Caco-2 (cell line): ENCODE data around the gene XIRP1. TPM values are rescaled to one million over a fixed set of nuclear protein-coding genes. Genes with fewer than 3 reads are reported as not detected.

Experiments
- BruUV-seq: library from RNA; stranded (reverse); fragments of 400-500 nt; replicated peaks from 2 replicates; lab custom pipeline; 2021; lab: Mats Ljungman, UMichigan
- CTCF ChIA-PET: fragments of 300-600 bp; sonication (Branson Sonifier 250); formaldehyde crosslinking; loops from one replicate; lab custom pipeline; 2022; ENCODE audit warnings: antibody characterized with exemption; lab: Charles Lee
- POLR2A ChIA-PET: fragments of 300-600 bp; sonication (Branson Sonifier 250); formaldehyde crosslinking; loops from one replicate; lab custom pipeline; 2022; ENCODE audit warnings: antibody characterized with exemption; lab: Charles Lee
- DNase-seq, 2 experiments: peaks; one replicate each; pipeline versions ENCODE4 v3.0.0 to v3.0.0-alpha.2; 2020 to 2022
- H3K27me3 ChIP-seq: replicated peaks from 2 replicates; pipeline ENCODE4 v1.6.0; 2011; ENCODE audit warnings: low read length; ENCODE audit not compliant: control insufficient read depth, insufficient read depth
- H3K36me3 ChIP-seq: 2 replicates; pipeline ENCODE4 v1.5.1; 2011; ENCODE audit warnings: low read length; ENCODE audit not compliant: control insufficient read depth, insufficient read depth
- H3K4me1 ChIP-seq: fragments of 250-450 bp; sonication (Bioruptor Pico); 2 replicates; pipeline ENCODE4 v1.5.1; 2020; ENCODE audit warnings: mild to moderate bottlenecking
- H3K4me3 ChIP-seq: 2 replicates; pipeline ENCODE4 v1.5.1; 2011; ENCODE audit warnings: low read depth, mild to moderate bottlenecking, control low read depth, low read length
- H3K9me3 ChIP-seq: fragments of 250-450 bp; sonication (Bioruptor Pico); 2 replicates; pipeline ENCODE4 v1.5.1; 2020; ENCODE audit warnings: mild to moderate bottlenecking, moderate library complexity
- H3K27ac Mint-ChIP-seq: one replicate; pipeline ENCODE4 v1.8.0; 2022; ENCODE audit warnings: mixed read lengths; ENCODE audit not compliant: unreplicated experiment
- H3K27me3 Mint-ChIP-seq: one replicate; pipeline ENCODE4 v1.8.0; 2022; ENCODE audit warnings: mixed read lengths; ENCODE audit not compliant: insufficient read depth, unreplicated experiment
- H3K36me3 Mint-ChIP-seq: one replicate; pipeline ENCODE4 v1.8.0; 2022; ENCODE audit warnings: mild to moderate bottlenecking, mixed read lengths; ENCODE audit not compliant: insufficient read depth, unreplicated experiment
- H3K4me1 Mint-ChIP-seq: one replicate; pipeline ENCODE4 v1.8.0; 2022; ENCODE audit warnings: low read depth, mixed read lengths; ENCODE audit not compliant: unreplicated experiment
- H3K4me3 Mint-ChIP-seq: one replicate; pipeline ENCODE4 v1.8.0; 2022; ENCODE audit warnings: mild to moderate bottlenecking, moderate library complexity, mixed read lengths; ENCODE audit not compliant: unreplicated experiment
- H3K9me3 Mint-ChIP-seq: one replicate; pipeline ENCODE4 v1.8.0; 2022; ENCODE audit warnings: mixed read lengths; ENCODE audit not compliant: unreplicated experiment
- CTCF ChIP-seq, 2 experiments: fragments of 200-600 bp in 1 of 2; IDR thresholded peaks; 1 replicate in 1 of 2; 2 replicates in 1 of 2; pipeline versions ENCODE4 v1.5.1 to v1.8.0; 2011 to 2022; ENCODE audit warnings: antibody characterized with exemption in 1 of 2, control low read depth in 1 of 2, inconsistent platforms in 1 of 2, low read depth in 1 of 2, low read length in 1 of 2, mild to moderate bottlenecking in 1 of 2, moderate library complexity in 1 of 2; ENCODE audit not compliant: insufficient read depth in 1 of 2, severe bottlenecking in 1 of 2, unreplicated experiment in 1 of 2
- intact Hi-C: fragments of 100-400 bp; cut with micrococcal nuclease; formaldehyde crosslinking; loops from one replicate; pipeline ENCODE4 v1.10.0; 2022; ENCODE audit not compliant: unreplicated experiment
- total RNA-seq: library from RNA; stranded (reverse); gene quantifications from 2 replicates; pipeline ENCODE4 v1.2.3, GENCODE V29; 2022

The XIRP1 gene
- total RNA-seq, 1 experiment from 2014 or later = not detected

- peaks cover 10% of the 10 kb centered on the region for H3K36me3 Mint-ChIP-seq
- Histone ChIP-seq H3K27me3 (no peaks in the 10 kb centered on the region), H3K4me1 (peaks cover 13% of the 10 kb centered on the region), H3K9me3 (no peaks in the 10 kb centered on the region), H3K4me3 (no peak overlapping the region), H3K36me3 (no peaks in the 10 kb centered on the region)
- no peaks in the 10 kb centered on the region for H3K27me3 Mint-ChIP-seq
- H3K9me3 Mint-ChIP-seq = no peaks in the 10 kb centered on the region
- H3K4me1 Mint-ChIP-seq = peaks cover 22% of the 10 kb centered on the region
- H3K4me3 Mint-ChIP-seq = no peak overlapping the region
- no TSS peak for BruUV-seq
- CTCF ChIA-PET = no interaction called here
- POLR2A ChIA-PET = no interaction called here
- H3K27ac Mint-ChIP-seq = no peak overlapping the region
- intact Hi-C loops = no loop called here
- TF ChIP-seq CTCF (IDR thresholded peaks at IDR 0.05; ENCODE audit: insufficient read depth in 1 of 2, low read depth in 1 of 2, low read length in 1 of 2, severe bottlenecking in 1 of 2, unreplicated experiment in 1 of 2) = no peak
- DNase-seq = no peak
Observed at GRCh38 chr3:39183211-39184080, 8.9 kb downstream of the XIRP1 start.

DNA sequence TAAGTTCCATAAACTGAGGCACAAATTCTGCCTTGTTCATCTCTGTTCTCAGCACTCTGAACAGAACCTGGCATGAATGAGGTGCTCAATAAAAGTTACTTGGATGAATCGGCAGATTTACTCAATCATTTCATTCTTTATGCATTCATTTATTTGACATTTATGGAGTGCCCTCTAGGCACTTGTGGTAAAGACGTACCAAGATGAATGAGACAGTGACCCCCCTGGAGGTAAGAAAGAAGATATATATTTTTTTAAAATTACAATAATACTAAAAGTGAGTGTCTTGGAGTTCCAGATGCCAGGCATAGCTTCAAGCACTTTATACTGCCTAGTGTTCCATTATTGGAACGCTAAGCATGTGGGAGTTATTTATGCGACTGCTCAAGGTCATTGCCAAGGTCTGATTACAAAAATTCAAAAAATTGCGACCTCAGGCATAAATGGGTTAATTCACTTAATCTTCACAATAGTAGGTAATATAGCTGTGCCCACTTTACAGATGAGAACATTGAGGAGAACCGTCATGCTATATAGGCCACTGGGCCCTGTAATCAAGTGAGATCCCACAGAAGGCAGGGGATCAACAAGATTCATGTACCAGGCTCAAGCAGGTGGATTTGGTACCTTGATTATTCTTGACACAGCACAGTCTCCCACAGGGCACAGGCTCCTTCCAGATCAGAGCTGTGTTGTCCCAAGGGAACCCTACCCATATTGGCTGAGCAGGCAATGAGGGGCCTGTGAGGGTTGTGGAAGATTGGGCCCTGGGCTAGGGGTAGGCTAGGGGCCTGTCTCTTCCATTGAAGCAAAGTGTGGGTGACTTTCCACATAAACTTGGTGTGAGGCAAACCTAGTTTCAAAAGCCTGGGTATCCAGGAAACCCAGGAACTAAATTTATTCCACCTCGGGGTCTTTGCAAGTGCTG, 10.7 kb downstream of the XIRP1 start:
- Mint-ChIP-seq H3K9me3 (no peaks in the 10 kb centered on the region), H3K27ac (peak overlapping the region; percentile 75), H3K4me1 (peaks cover 23% of the 10 kb centered on the region), H3K4me3 (peak overlapping the region; percentile 88), H3K27me3 (no peaks in the 10 kb centered on the region), H3K36me3 (peaks cover 10% of the 10 kb centered on the region)
- no peak for TF ChIP-seq CTCF (IDR thresholded peaks at IDR 0.05; ENCODE audit: insufficient read depth in 1 of 2, low read depth in 1 of 2, low read length in 1 of 2, severe bottlenecking in 1 of 2, unreplicated experiment in 1 of 2)
- H3K4me1 ChIP-seq = peaks cover 24% of the 10 kb centered on the region
- intact Hi-C loops = loop anchor here (2.0 kb wide), 1 partner anchor 55 kb away; no protein-coding TSS in a partner anchor
- POLR2A ChIA-PET = no interaction called here
- BruUV-seq = no TSS peak
- CTCF ChIA-PET = no interaction called here
- no peaks in the 10 kb centered on the region for H3K36me3 ChIP-seq
- no peaks in the 10 kb centered on the region for H3K27me3 ChIP-seq
- DNase-seq = no peak
- H3K9me3 ChIP-seq = no peaks in the 10 kb centered on the region
- H3K4me3 ChIP-seq = no peak overlapping the region; the same call in 1 of the 2 replicates
